Fibroblast of skin of left quadriceps (primary cell): Measurements from ENCODE around the gene NF2.
"Not testable (repeated sequence)": the region's sequence is repeated elsewhere in the genome, so short reads cannot be mapped to it uniquely, and the experiment has no call there.

ENCODE experiments used
- DNase-seq, 2 experiments: peaks; one replicate each; pipeline ENCODE4 v3.0.0-alpha.2; 2013; ENCODE audit warnings: low read depth in 2 of 2

Gene NF2

DNA sequence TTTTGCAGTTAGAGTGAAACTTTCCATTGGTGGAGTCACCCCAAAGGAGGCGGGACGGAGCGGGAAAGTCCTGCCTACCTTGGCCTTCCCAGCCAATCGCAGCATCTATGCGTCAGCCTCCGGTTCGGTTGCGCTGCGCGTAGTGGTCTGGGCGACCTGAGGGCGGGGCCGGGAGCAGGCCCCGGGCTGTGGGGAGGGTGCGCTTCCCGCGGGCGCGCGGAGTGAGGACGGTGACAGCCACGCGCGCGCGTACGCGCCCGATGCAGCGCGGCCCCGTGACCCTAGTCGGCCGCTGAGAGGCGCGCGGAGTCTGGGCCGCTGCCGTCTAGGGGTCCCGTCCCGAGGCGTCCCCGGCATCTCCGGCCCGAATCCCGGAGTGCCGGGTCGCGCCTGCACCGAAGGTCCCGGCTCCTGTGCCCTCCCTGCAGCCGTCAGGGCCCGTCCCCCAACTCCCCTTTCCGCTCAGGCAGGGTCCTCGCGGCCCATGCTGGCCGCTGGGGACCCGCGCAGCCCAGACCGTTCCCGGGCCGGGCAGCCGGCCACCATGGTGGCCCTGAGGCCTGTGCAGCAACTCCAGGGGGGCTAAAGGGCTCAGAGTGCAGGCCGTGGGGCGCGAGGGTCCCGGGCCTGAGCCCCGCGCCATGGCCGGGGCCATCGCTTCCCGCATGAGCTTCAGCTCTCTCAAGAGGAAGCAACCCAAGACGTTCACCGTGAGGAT, at the start of gene NF2:
Gene NF2 (plus strand): TSS at position 276 of the 718 bp plus-strand sequence. CDS start 366 bp downstream, at position 642.
- peak; percentile 98 to 99 for DNase-seq

DNA sequence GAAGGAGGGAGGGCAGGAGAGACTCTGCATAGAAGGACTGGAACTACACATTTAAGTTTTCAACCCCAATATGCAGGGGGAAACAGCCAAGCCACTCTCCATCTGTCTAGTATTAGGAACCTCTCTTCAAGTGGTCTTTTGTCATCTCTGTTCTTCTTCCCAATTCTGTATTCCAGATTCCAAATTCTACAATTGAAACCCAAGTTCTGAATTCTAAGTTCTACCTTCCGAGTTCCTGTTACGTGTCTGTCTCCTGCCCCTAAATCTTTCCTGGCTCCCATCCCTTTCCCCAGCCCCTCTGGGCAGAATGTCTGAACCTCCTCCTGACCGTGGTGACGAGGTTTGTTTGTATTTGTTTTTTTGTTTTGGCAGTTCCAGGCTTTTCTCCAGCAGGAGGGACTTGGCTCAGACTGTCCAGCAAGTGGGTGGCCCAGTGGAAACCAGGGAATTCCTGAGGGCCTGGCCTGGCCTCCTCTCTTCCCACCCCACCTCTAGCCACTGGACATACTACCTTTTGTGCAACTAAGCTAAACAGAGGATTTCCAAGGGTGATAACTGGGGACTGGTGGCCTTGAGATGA, 48.3 kb upstream of the NF2 start:
- no peak for DNase-seq

DNA sequence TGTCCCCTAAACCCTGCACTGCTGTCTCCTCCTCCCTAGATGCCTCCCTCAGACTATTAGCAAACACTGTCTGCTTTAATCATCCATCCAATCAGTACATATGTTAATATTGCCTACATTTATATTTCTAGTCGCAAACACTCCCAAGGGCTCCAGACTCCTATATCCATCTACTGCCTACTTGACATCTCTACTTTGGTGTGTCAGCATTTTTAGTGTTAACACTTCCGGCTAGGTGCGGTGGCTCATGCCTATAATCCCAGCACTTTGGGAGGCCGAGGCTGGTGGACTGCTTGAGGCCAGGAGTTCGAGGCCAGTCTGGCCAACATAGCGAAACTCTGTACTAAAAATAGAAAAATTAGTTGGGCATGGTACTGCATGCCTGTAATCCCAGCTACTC, 44.4 kb upstream of the NF2 start:
- DNase-seq, result no peak

DNA sequence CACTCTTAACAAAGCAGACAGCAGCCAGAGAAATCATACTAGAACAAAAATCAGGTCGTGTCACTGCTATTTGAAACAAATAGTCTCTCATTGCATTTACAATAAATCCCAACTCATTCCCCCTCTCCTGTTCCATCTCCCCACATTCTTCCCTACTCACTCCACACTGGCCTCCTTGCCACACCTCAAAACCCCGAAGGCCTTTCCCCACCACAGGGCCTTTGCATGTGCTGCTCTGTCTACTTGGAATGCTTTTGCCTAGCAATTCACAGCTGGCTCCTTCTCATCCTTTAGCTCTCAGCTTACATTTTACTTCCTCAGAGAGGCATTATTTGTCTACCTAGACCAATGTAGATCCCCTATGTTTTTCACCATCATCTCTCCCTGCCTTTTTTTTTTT, 43.6 kb upstream of the NF2 start:
- DNase-seq, result no peak

DNA sequence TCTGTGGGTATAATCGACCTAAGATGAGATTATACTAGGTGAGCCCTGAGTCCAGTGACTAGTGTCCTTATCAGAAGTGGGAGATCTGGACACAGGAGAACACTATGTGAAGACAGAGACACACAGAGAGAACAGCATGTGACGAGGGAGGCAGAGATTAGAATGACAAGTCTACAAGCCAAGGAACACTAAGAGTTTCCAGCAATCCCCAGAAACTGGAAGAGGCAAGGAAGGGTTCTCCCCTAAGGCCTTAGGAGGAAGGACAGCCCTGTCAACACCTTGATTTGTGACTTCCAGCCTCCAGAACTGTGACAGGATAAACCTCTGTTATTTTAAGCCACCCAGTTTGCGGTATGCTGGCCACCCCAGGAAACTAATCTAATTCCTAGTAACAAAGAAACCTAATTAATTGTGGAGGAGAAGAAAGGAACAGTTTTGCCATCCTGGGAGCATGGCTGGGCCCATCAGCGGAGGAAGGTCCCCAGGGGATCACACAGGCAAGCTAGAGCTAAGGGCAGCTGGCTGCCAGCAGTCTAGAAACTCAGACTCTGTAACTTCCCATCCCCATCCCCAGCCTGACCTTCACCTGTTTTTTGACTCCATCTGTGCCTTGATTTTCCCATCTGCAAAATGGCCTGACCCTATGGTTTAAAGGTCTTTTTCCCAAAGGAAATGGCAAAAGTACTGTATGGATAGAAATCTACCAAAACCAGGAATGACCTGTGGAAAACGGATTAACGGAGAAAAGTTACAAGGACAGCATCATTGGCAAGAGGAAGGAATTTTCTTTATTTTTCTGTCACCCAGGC, 39.6 kb upstream of the NF2 start:
- DNase-seq, result no peak

DNA sequence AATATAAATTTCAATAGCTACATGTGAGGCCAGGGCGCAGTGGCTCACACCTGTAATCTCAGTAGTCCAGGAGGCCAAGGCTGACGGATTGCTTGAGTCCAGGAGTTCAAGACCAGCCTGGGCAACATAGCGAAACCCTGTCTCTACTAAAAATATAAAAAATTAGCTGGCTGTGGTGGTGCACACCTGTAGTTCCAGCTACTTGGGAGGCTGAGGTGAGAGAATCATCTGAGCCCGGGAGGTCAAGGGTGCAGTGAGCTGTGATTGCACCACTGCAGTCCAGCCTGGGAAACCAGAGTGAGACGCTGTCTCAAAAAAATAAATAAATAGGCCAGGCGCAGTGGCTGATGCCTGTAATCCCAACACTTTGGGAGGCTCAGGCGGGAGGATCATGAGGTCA, 36.9 kb upstream of the NF2 start:
- DNase-seq, result not testable (repeated sequence)

DNA sequence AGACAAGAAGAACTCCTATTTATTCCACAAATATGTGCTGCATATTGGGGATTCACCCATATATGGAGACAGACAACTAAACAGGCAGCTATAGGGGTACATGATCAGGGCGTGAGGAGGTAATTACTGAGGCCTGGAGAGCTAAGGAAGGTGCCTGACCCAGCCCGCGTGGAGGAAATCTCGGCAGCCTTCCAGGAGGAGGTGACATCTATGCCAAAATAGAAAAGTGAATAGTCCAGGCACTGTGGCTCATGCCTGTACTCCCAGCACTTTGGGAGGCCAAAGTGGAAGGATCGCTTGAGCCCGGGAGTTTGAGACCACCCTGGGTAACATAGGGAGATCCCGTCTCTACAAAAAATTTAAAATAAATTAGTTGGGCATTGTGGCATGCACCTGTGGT, 36.1 kb upstream of the NF2 start:
- no peak for DNase-seq

DNA sequence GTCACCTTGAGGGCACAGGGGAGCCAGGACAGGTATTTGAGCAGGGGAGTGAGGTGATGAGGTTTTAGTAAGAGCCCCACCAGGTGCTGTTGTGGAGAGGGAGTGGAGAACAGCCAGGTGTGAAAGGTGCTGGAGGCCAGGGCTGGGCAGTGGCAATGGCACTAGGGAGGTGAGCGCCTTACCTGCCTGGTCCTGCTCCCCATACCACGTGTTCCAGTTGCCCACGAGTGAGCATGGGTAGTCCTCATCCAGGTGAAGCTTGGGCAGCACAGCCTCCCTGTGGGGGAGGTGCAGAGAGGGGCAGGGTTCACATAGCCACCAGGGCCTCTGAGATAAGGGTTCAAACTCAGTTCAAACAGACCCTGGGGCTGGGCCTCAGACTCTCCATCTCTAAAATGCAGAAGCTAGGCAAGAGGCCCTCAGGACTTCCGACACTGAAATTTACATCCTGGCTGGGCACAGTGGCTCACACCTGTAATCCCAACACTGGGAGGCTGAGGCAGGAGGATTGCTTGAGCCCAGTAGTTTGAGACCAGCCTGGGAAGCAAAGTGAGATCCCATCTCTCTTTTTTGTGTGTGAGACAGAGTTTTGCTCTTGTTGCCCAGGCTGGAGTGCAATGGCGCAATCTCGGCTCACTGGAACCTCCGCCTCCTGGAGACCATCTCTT, 34.3 kb upstream of the NF2 start:
- DNase-seq, result no peak

DNA sequence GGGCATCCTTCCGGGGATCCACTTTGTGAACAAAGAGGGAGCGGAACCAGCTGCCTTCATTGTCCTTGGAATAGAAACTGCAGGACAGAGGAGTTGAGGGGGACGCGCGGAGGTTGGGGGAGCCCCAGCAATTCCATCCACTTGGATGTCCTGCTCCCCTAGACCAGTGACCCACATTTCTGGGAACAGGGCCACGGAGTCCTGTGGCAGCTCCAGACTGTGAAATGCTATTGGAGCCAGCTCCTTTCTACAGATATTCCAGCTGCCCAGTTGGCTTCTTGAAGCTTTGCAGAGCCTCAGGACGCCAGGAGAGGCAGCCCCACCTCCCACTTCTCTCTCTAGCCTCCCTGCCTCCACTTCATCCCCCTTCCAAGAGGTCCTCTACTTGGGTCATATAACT, 33.0 kb upstream of the NF2 start:
- DNase-seq, result no peak

DNA sequence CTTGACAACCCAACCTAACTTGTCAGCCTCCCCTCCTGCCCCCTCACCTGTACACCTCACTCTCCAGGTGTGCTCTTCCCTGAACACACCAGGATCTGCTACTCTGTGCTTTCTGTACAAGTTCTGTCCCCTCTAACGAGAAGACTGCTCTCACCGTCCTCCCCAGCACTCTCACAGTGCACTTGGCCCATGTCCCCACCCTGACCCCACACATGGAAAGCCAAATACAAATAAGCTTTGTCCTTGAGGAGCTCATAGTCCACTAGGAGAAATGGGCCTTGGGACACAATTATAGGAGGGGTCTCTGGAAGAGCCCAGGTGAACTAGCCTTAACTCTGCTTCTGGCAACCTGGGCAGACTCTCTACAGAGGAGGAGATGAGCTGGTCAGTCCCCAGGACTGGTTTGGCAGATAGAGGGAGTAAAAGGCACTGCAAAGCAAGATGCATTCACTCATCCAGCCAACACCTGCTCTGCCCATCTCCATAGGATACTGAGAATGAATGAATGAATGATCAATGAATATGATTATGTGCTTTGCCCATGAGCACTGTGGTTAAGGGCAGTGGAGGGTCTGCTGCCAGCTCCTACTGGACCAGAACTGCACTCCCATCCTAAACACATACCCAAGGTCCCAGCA, 32.4 kb upstream of the NF2 start:
- no peak for DNase-seq

DNA sequence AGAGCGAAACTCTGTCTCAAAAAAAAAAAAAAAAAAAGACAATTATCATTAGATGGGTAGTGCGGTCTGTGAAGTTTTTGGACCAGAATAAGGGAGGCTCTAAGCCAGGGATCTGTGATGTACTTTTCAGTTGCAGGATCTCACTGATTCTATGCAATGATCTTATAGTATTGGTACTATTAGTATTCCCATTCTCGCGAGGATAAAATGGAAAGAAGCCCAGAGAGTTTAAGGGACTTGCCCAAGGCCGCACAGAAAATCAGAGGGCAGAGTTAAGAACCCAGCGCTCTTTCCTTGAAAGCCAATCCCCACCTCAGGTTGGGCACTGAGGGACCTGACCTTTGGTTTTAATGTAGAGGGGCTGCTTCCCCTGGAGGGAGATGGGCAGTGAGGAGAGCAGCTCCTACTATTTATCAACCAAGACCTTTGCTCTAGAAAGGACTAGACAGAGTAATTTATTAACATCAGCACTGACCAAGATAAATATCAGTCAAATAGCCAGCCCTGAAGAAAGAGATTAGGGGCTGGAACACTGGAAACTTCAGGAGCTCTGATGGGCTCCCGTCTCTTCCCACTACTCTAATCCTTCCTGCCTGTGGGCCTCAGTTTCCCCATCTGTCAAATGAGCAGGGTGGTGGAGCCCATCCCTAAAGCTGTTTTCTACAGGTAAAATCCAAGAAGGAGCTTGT, 28.5 kb upstream of the NF2 start:
- no peak for DNase-seq

DNA sequence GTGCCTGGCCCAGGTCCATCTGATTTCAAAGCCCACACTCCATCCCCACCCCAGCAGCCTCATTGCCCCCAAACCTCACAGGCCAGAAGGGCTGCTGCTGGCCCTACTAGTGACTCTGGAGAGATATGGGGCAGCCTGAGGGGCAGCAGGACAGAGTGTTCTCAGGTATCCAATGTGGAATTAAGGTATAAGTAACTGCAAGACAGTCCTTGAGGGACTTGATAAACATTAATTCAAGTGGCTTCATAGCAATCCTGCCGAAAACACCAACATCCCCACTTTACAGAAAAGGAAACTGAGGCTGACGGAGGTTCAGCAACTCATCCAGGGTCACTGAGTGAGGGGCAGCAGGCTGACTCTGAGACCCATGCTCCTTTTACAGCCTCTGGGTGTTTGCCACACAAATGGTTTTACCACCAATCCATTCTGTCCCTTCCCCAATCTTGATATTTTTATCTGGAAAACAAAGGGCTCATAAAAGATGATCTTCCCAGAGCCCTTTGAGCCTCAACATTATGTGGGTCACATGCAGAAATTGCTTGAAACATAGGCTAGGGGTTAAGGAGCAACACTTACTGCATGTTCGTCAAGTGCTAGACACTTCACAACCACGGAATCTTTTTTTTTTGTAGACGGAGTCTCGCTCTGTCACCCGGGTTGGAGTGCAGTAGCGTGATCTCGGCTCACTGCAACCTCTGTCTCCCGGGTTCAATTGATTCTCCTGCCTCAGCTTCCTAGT, 24.8 kb upstream of the NF2 start:
- DNase-seq, result no peak

DNA sequence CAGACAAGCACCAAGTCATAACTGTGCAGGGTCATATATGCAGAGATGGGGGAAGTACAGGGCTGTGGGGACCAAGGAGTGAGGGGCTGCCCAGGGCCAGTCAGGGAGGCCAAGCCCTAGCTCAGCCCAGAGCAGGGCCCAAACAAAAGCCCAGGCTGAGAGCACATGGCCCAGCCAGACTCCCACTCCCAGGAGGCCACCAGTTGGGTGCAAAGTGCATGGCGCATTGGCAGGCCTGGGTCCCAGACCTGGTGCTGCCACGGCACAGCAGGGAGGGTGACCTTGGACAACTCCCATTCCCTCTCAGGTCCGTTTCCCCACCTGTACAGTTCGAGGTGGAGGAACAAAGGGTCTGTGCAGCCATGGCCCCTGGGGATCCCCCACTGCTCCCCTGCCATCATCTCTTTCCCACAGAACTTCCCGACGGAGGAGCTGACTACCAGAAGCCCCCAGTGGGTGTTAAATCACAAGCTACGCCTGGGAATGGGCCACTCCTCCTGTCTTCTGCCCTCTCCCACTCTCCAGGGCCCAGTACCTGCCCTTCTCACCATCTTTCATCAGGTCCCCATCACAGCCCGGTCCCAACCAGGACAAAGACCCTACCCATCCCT, 23.1 kb upstream of the NF2 start:
- no peak for DNase-seq

DNA sequence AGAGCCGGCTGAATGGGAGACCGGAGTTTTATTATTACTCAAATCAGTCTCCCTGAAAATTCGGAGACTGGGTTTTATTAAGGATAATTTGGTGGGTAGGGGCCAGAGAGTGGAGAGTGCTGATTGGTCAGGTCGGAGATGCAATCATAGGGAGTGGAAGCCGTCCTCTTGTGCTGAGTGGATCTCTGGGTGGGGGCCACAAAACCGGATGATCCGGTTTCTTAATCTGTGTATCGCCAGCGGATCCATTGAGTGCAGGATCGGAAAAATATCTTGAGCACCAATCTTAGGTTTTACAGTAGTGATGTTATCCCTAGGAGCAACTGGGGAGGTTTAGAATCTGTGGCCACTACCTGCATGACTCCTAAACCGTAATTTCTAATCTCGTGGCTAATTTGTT, 21.6 kb upstream of the NF2 start:
- no peak for DNase-seq

DNA sequence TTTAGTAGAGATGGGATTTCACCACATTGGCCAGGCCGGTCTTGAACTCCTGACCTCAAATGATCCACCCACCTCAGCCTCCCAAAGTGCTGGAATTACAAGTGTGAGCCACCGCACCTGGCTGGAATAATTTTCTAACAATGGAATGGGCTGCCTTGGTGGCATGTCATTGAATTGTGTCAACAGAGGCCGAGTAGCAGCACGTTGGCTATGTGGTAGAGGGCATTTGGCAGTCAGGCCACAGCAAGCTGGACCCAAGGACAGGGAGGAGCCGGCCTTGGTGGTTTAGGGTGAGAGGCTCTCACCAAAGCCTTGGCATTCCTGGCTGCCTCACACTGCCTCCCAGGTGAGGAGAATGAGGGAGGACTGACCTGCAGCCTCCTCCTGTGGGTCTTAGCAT, 18.5 kb upstream of the NF2 start:
- no peak for DNase-seq

DNA sequence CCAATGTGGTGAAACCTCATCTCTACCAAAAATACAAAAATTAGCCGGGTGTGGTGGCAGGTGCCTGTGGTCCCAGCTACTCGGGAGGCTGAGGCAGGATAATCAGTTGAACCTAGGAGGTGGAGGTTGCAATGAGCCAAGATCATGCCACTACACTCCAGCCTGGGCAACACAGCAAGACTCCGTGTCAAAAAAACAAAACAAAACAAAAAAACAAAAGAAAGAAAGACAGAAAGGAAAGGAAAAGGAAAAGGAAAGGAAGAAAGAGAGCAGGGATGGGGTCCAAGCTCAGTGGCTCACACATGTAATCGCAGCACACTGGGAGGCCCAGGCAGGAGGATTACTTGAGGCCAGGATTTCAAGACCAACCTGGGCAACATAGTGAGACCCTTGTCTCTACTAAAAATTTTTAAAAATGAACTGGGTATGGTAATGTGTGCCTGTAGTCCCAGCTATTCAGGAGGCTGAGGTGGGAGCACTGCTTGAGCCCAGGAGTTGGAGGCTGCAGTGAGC, 17.2 kb upstream of the NF2 start:
- not testable (repeated sequence) for DNase-seq

DNA sequence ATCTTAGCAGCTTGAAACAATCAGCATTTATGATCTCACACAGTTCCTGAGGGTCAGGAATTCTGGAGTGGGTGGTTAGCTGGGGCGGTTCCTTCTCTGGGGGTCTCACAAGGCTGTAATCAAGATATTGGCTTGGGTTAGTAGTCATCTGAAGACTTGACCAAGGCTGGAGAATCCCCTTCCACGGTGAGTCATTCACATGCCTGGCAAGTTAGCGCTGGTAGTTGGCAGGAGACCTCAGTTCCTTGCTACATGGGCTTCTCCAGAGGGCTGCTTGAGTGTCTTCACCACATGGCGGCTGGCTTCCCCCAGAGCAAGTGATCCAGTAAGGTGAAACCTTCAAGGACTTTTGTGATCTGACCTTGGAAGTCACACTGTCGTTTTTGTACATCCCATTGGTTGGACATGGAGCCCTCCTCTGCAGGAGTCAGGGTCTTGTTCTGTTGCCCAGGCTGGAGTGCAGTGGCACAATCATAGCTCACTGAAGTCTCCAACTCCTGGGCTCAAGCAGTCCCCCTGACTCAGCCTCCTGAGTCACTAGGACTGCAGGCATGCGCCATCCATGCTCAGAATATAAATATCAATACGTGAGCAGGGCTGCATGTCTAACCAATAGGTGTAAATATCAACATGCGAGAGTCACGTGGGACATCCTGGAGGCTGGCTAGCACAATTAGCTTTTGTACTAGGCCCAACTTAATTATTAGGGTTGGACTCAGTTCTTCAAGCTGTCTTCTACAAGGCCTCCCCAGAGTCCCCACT, 15.3 kb upstream of the NF2 start:
- peak; percentile 41 to 53 for DNase-seq

DNA sequence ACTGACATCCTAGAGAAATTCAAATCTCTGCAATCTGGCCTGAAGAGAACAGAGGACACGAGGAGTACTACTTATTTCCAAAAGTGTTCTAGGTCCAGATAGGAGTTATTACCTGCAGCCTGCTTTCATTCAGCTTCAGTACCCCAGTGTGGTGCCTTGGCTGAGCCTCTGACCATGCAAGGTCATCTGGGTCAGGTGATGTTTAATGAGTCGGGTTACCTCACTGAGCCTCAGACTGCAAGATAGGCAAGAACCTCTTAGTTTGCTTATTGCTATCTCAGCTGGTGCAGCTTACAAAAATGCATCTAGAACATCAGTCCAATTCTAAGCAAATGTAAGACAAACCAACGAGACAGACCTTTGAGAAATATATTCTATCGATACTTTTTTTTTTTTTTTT, 9.5 kb upstream of the NF2 start:
- no peak for DNase-seq

DNA sequence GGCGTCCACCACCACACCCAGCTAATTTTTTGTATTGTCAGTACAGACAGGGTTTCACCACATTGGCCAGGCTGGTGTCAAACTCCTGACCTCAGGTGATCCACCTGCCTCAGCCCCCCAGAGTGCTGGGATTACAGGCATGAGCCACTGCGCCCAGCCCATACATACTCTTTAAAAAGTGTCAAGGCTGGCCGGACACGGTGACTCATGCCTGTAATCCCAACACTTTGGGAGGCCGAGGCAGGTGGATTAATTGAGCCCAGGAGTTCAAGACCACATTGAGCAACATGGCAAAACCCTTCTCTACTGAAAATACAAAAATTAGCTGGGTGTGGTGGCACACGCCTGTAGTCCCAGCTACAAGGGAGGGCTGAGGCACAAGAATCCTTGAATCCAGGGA, 9.0 kb upstream of the NF2 start:
- DNase-seq, result not testable (repeated sequence)
